B cell (primary cell): ENCODE measurements around the gene DCUN1D5.

Source experiments
- EZH2 ChIP-seq: IDR thresholded peaks from 2 replicates; pipeline ENCODE4 v1.6.1; 2012; ENCODE audit warnings: borderline replicate concordance, low read depth, mild to moderate bottlenecking, moderate library complexity, low read length; ENCODE audit not compliant: insufficient read depth, poor library complexity, severe bottlenecking
- TF ChIP-seq, protein P1 (sequence below): fragments of 200-600 bp; IDR thresholded peaks from one replicate; pipeline ENCODE4 v1.8.0; 2022; ENCODE audit warnings: antibody characterized with exemption, mild to moderate bottlenecking

DNA sequence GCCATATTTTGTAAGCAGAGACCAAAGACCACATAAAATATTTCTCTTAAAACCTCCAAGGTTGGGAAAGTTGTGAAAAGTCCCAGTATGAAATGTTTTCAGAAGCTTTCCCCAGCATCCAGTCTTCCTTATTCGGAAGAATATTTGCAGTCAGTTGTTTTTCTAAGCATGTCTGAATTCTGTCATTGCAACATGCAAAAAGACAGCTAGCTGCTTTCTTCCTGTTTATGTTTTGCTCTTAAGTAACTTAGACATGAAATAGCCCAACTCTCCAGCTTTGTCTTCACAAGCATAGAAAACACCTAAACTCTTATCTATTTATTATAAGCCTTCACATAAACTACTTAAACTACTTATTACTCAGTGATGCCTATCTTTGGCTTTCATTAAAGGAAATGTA lies 78.5 kb downstream of the DCUN1D5 start:
- TF ChIP-seq, protein P1, sequence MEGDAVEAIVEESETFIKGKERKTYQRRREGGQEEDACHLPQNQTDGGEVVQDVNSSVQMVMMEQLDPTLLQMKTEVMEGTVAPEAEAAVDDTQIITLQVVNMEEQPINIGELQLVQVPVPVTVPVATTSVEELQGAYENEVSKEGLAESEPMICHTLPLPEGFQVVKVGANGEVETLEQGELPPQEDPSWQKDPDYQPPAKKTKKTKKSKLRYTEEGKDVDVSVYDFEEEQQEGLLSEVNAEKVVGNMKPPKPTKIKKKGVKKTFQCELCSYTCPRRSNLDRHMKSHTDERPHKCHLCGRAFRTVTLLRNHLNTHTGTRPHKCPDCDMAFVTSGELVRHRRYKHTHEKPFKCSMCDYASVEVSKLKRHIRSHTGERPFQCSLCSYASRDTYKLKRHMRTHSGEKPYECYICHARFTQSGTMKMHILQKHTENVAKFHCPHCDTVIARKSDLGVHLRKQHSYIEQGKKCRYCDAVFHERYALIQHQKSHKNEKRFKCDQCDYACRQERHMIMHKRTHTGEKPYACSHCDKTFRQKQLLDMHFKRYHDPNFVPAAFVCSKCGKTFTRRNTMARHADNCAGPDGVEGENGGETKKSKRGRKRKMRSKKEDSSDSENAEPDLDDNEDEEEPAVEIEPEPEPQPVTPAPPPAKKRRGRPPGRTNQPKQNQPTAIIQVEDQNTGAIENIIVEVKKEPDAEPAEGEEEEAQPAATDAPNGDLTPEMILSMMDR = no peak
- no peak for TF ChIP-seq EZH2
